B cell (primary cell): ENCODE data around the gene ADAMTS14. TPM values are rescaled to one million over a fixed set of nuclear protein-coding genes. Genes with fewer than 3 reads are reported as not detected.

ENCODE experiments used
- ATAC-seq: fragments of 200-7000 bp; cut with Tn5 transposase; one replicate; pipeline ENCODE4 v1.10.0; 2021; ENCODE audit warnings: low read depth, mild to moderate bottlenecking, moderate number of reproducible peaks, moderate library complexity
- CTCF ChIA-PET: fragments of 350-600 bp; sonication (Branson Sonifier 250); formaldehyde crosslinking; loops from one replicate; lab custom pipeline; 2021; ENCODE audit warnings: antibody characterized with exemption, inconsistent platforms; lab: Charles Lee
- POLR2A ChIA-PET: fragments of 350-600 bp; sonication (Branson Sonifier 250); formaldehyde crosslinking; loops from one replicate; lab custom pipeline; 2021; ENCODE audit warnings: antibody characterized with exemption; lab: Charles Lee
- DNase-seq: peaks from one replicate; pipeline ENCODE4 v3.0.0; 2013
- H2AFZ ChIP-seq: 2 replicates; pipeline ENCODE4 v1.6.1; 2012; ENCODE audit warnings: mild to moderate bottlenecking, low read depth, low read length; ENCODE audit not compliant: insufficient read depth, poor library complexity, severe bottlenecking
- H3K27ac ChIP-seq, 2 donors: 1 replicate in 1 of 2; 2 replicates in 1 of 2; pipeline ENCODE4 v1.5.1; 2012 to 2013; ENCODE audit warnings: low read length in 2 of 2, mild to moderate bottlenecking in 2 of 2, moderate library complexity in 1 of 2
- H3K27me3 ChIP-seq, 4 experiments: fragments of 200-600 bp in 1 of 4; sonication (generic) in 1 of 4; replicated peaks in 1 of 4; 1 replicate in 2 of 4; 2 replicates in 2 of 4; pipeline versions ENCODE4 v1.6.1 to v1.7.0; 2013 to 2016; ENCODE audit warnings: low read length in 3 of 4, mild to moderate bottlenecking in 2 of 4, mixed read lengths in 1 of 4, moderate library complexity in 1 of 4; ENCODE audit not compliant: insufficient read depth in 4 of 4, control insufficient read depth in 3 of 4; ENCODE audit errors: control extremely low read depth in 1 of 4
- H3K36me3 ChIP-seq, 2 experiments: replicated peaks in 1 of 2; 1 replicate in 1 of 2; 2 replicates in 1 of 2; pipeline versions ENCODE4 v1.6.1 to v1.7.1; 2013; ENCODE audit warnings: low read length in 1 of 2; ENCODE audit not compliant: insufficient read depth in 2 of 2, control insufficient read depth in 1 of 2; ENCODE audit errors: control extremely low read depth in 1 of 2, extremely low read depth in 1 of 2
- H3K4me1 ChIP-seq, 2 donors: fragments of 200-600 bp in 1 of 2; sonication (generic) in 1 of 2; 1 replicate in 1 of 2; 2 replicates in 1 of 2; pipeline versions ENCODE4 v1.5.1 to v1.6.1; 2013 to 2017; ENCODE audit warnings: low read length in 2 of 2; ENCODE audit not compliant: control insufficient read depth in 2 of 2, insufficient read depth in 2 of 2
- H3K4me2 ChIP-seq: replicated peaks from 2 replicates; pipeline ENCODE3; 2012; ENCODE audit warnings: mild to moderate bottlenecking, low read depth, low read length; ENCODE audit not compliant: poor library complexity, severe bottlenecking
- H3K4me3 ChIP-seq, 5 experiments: fragments of 200-600 bp in 1 of 5; sonication (generic) in 1 of 5; 1 replicate in 3 of 5; 2 replicates in 2 of 5; pipeline versions ENCODE4 v1.5.1 to v1.7.0; 2011 to 2016; ENCODE audit warnings: low read length in 4 of 5, mild to moderate bottlenecking in 4 of 5, low read depth in 2 of 5, control low read depth in 1 of 5, moderate library complexity in 1 of 5; ENCODE audit not compliant: insufficient read depth in 1 of 5; ENCODE audit errors: control extremely low read depth in 1 of 5, extremely low read depth in 1 of 5
- H3K79me2 ChIP-seq: fragments of 200-600 bp; sonication (generic); one replicate; pipeline ENCODE4 v1.6.0; 2016; ENCODE audit warnings: low read length; ENCODE audit not compliant: control insufficient read depth, insufficient read depth
- H3K9ac ChIP-seq: fragments of 200-600 bp; sonication (generic); 2 replicates; pipeline ENCODE4 v1.6.1; 2017; ENCODE audit warnings: mild to moderate bottlenecking, low read length, moderate library complexity
- H3K9me3 ChIP-seq, 3 donors: one replicate each; pipeline versions ENCODE4 v1.6.1 to v1.7.1; 2013; ENCODE audit warnings: low read length in 2 of 3; ENCODE audit not compliant: control insufficient read depth in 2 of 3, insufficient read depth in 1 of 3; ENCODE audit errors: control extremely low read depth in 1 of 3
- H4K20me1 ChIP-seq: 2 replicates; pipeline ENCODE4 v1.6.0; 2012; ENCODE audit warnings: mild to moderate bottlenecking, low read length; ENCODE audit not compliant: insufficient read depth, control insufficient read depth, poor library complexity, severe bottlenecking
- H3K27ac Mint-ChIP-seq: one replicate; pipeline ENCODE4 v1.8.0; 2021; ENCODE audit warnings: mixed read lengths
- H3K27me3 Mint-ChIP-seq: one replicate; pipeline ENCODE4 v1.8.0; 2021; ENCODE audit warnings: mixed read lengths
- H3K4me1 Mint-ChIP-seq: one replicate; pipeline ENCODE4 v1.8.0; 2021; ENCODE audit warnings: mixed read lengths
- H3K4me3 Mint-ChIP-seq: one replicate; pipeline ENCODE4 v1.8.0; 2021; ENCODE audit warnings: mixed read lengths
- H3K9me3 Mint-ChIP-seq: one replicate; pipeline ENCODE4 v1.8.0; 2022; ENCODE audit warnings: mixed read lengths; ENCODE audit not compliant: insufficient read depth
- CTCF ChIP-seq: fragments of 200-600 bp; IDR thresholded peaks from one replicate; pipeline ENCODE4 v1.8.0; 2022; ENCODE audit warnings: antibody characterized with exemption, mild to moderate bottlenecking
- EZH2 ChIP-seq: IDR thresholded peaks from 2 replicates; pipeline ENCODE4 v1.6.1; 2012; ENCODE audit warnings: borderline replicate concordance, low read depth, mild to moderate bottlenecking, moderate library complexity, low read length; ENCODE audit not compliant: insufficient read depth, poor library complexity, severe bottlenecking
- WGBS: methylation state at CpG from one replicate; pipeline ENCODE4 v1.1.5; 2013; ENCODE audit warnings: missing lambda C conversion rate; ENCODE audit not compliant: insufficient coverage; 5-methylcytosine and 5-hydroxymethylcytosine counted together
- intact Hi-C: fragments of 100-400 bp; cut with micrococcal nuclease; formaldehyde crosslinking; loops from one replicate; pipeline ENCODE4 v1.10.0; 2022
- polyA plus RNA-seq: library from polyadenylated mRNA; depleted of rRNA; stranded (reverse); fragments of >200 nt; gene quantifications from 2 replicates; pipeline ENCODE4 v1.2.3, GENCODE V29; 2012
- total RNA-seq, 2 donors: library from RNA; stranded (reverse); fragments of 120-200 nt in 1 of 2; gene quantifications; 1 replicate in 1 of 2; 2 replicates in 1 of 2; pipeline versions ENCODE4 v1.2.3 to v1.2.4, GENCODE V29; 2013 to 2022

The ADAMTS14 gene
- total and polyA plus RNA-seq, 2 donors (not counting 1 experiment from before 2014, with no cell fraction given), result not detected

- H3K4me2 ChIP-seq, result no peak overlapping the region
- POLR2A ChIA-PET, result no interaction called here
Observed at GRCh38 chr10:70649526-70649925, 22.8 kb upstream of the ADAMTS14 start.

GRCh38 chr10:70650104-70650503 is 22.2 kb upstream of the ADAMTS14 start:
- H3K27me3 ChIP-seq, result no peaks in the 10 kb centered on the region
- TF ChIP-seq CTCF (no peak), EZH2 (no peak)
- H3K4me2 ChIP-seq, result no peak overlapping the region
- no peaks in the 10 kb centered on the region for H3K36me3 ChIP-seq
- H3K9me3 Mint-ChIP-seq, result peaks cover 22% of the 10 kb centered on the region
- peaks cover 19% of the 10 kb centered on the region for H3K27me3 Mint-ChIP-seq
- no peak overlapping the region for H3K4me3 Mint-ChIP-seq
- no peak overlapping the region for H2AFZ ChIP-seq
- H3K4me3 ChIP-seq, result no peak overlapping the region
- no peak overlapping the region for H3K27ac Mint-ChIP-seq
- no peaks in the 10 kb centered on the region for H3K4me1 ChIP-seq
- no peaks in the 10 kb centered on the region for H4K20me1 ChIP-seq
- ChIA-PET CTCF (no interaction called here), POLR2A (no interaction called here)
- H3K9ac ChIP-seq, result no peak overlapping the region
- 80% methylated on average over 3 of the region's 3 CpGs for WGBS
- H3K79me2 ChIP-seq, result no peaks in the 10 kb centered on the region
- ATAC-seq, result no peak
- H3K27ac ChIP-seq, result no peak overlapping the region
- peaks cover 0 to 64% (median 41%) of the 10 kb centered on the region in 3 donors for H3K9me3 ChIP-seq
- no peaks in the 10 kb centered on the region for H3K4me1 Mint-ChIP-seq
- intact Hi-C loops, result no loop called here
- no peak for DNase-seq

More at GRCh38 chr10:70649526-70649925, 22.8 kb upstream of the ADAMTS14 start:
- no peak overlapping the region for H3K9ac ChIP-seq
- no peak overlapping the region for H2AFZ ChIP-seq
- Mint-ChIP-seq H3K4me3 (no peak overlapping the region), H3K4me1 (no peaks in the 10 kb centered on the region), H3K27ac (no peak overlapping the region), H3K9me3 (peaks cover 22% of the 10 kb centered on the region), H3K27me3 (peaks cover 19% of the 10 kb centered on the region)
- no peaks in the 10 kb centered on the region for H3K4me1 ChIP-seq
- no peak overlapping the region for H3K27ac ChIP-seq
- H3K79me2 ChIP-seq, result no peaks in the 10 kb centered on the region
- H3K4me3 ChIP-seq, result no peak overlapping the region
- intact Hi-C loops, result no loop called here
- H3K36me3 ChIP-seq, result no peaks in the 10 kb centered on the region
- no peaks in the 10 kb centered on the region for H4K20me1 ChIP-seq
- TF ChIP-seq EZH2 (no peak), CTCF (no peak)
- 74% methylated on average over 3 of the region's 4 CpGs for WGBS
- peaks cover 0 to 61% (median 41%) of the 10 kb centered on the region in 3 donors for H3K9me3 ChIP-seq
- H3K27me3 ChIP-seq, result no peaks in the 10 kb centered on the region
- DNase-seq (no peak), ATAC-seq (no peak)
- CTCF ChIA-PET, result no interaction called here
